GM21717 (cell line): ENCODE results near the gene SIK2.

ENCODE experiments used
- ATAC-seq: cut with Tn5 transposase; IDR thresholded peaks from one replicate; pipeline ENCODE4 v1.9.1; 2021; ENCODE audit warnings: mild to moderate bottlenecking, moderate library complexity; ENCODE audit not compliant: unreplicated experiment

SIK2 gene

DNA sequence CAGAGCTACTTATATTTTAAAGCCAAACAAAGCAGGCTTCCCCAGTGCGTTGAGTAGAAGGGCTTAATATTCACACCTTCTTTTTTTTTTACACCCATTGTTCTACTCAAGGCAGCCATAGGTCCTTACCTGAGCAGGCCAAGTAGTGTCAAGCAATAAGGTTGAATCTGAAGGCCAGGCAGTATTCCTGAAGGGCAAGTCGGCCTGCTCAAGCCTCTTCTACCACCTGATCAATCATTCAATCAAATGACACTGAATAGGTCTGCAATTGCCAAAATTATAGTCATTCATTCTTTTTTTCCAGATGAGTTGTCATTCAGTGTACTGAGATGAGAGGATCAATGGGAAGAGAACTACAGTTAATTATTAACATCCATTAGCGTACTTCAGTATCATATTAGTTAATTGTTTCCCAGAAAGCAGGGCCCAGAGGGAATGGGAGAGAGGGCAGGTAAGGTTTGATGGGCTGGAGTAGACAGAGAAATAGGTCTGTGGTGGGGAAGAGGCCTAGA is 175.9 kb downstream of the SIK2 start:
- no peak for ATAC-seq

DNA sequence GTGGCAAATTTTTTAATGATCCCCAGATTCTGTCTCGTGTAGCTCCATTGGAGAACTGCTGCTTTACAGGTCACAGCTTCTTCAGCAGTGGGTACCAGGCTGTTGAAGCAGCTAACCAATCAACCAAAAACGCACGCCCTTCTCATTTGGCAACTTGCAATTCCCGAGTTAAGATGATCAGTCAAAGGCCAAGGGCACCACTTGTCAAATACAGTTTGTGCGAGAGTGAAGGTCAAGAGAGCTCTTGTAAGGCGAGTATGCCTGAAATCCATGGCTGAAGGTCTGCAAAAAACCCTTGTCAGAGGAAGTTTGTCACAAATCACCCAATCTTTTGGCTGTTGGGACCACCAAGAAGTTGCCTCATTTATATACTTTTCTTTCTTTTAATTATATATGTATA is 176.9 kb downstream of the SIK2 start:
- no peak for ATAC-seq
